GM18499 (cell line): ENCODE results near the gene MNX1.

ENCODE experiments used
- ATAC-seq: cut with Tn5 transposase; IDR thresholded peaks from one replicate; pipeline ENCODE4 v1.9.1; 2021; ENCODE audit warnings: moderate number of reproducible peaks; ENCODE audit not compliant: insufficient read depth, unreplicated experiment

Gene MNX1

DNA sequence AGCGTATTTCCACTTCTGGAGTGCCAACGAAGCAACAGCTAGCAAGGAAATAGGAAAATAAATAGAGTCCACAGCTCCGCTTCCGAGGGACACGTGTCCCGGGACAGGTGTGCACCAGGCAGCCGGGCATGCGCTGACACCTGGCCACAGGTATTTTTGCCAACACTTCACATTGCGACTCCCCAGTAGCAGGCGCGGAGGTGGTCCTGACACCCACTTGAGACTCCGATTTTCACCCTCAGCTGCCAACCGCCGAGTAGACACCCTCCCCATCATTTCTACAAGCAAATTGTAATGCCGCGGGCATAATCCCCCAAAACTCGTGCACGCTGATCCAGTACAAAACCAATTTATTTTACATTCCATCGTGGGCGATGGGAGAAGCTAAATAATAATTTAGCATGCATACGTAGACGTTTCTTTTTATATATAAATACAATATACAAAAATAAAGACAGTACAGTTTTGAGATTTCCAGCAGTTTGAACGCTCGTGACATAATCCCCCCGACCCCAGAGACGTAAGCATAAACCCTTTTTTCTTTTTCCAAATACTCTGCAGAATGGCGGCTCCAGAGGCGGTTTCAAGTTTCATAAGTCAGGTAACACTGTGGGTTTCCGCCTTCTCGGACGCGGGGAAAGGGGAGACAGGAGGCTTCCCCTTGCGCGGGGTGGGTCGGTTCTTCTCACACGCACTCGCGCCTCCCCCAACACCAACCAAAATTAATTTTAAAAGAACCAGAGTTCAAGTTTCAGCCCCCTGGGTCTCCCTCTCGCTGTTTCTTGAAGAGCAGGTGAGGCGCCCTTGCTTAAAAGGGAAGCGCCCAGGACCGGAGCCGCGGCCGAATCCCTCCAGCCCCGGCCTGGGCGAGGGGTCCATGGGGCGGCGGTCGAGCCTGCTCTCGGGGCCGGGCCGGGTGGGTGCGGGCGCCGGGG is 5.7 kb downstream of the MNX1 start:
- ATAC-seq = no peak

DNA sequence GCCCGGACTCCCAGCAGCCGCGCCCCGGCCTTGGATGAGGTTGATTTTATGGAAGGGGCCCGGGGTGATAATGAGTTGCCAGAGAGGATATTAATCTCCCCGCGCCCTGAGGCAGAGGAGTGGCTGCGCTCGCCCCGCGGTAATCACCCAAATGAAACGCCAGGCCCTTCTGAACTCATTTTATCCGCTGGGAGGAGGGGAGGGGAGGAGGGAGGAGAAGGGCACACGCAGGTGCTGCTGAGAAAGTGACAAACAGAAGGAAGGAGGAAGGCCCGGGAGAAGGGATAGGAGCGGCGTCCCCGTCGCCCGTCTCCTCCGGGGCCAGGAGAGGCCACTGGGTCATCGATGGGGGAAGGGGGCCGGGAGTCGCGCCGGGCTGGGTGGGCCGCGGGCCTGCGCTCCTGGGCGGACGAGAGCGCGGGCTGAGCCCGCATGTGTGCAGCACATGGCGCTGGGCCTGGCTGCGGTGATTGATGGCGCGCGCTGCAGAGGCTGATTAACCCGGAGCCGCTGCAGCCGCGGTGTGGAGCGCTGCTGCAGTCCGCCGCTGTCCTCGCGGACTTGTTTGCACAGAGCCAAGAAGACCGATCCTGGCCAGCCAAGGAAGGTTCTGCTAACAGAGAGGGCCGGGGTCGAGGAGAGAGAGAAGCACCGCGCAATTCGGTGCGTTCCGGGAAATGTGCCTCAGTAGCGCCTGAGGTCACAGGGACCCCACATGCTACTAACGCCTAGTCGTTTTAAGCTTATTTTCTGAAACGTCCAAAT is 6.5 kb downstream of the MNX1 start:
- ATAC-seq = no peak

DNA sequence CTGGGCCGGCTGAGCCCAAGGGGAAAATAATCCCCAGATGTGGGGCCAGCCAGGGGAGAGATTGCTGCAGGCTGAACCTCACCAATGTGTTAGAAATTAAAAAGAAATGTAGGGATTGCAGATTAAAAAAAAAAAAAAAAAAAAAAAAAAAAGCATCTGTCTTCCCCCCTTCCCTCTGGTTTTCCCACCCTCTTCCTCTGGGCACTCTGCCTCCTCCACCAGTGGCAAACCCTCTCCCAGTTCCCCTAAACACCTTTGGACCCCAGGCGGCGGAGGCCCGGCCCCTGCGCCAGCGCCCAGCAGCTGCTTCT is 7.1 kb downstream of the MNX1 start:
- no peak for ATAC-seq

DNA sequence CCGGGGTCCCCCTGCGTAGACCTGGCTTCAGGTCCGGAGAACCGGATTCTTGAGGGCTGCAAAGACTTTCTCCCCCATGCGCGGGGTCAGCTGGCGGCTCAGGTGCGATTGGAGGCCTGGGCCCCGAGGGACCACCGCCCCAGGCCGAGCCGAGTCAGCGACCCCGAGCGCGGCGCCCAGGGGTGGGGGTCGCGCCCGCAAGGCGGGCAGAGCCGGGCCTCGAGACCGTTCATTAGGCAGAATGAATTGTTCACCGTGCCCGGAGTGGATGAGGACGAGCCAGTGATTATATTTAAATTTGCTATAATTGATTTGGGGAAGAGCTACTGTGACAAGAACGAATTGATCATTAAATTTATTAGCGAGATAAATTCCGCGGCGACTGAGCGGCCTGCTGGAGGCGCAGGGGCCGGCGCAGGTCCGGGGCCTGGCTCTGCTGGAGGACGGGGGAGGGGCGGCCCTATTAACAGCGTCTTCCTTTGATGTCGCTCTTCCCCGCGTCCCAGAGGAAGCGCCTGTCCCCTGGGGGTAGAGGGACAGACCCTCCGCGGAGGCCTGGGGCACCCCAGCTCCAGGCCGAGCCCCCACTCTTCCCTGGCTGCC is 7.5 kb downstream of the MNX1 start:
- ATAC-seq = no peak

DNA sequence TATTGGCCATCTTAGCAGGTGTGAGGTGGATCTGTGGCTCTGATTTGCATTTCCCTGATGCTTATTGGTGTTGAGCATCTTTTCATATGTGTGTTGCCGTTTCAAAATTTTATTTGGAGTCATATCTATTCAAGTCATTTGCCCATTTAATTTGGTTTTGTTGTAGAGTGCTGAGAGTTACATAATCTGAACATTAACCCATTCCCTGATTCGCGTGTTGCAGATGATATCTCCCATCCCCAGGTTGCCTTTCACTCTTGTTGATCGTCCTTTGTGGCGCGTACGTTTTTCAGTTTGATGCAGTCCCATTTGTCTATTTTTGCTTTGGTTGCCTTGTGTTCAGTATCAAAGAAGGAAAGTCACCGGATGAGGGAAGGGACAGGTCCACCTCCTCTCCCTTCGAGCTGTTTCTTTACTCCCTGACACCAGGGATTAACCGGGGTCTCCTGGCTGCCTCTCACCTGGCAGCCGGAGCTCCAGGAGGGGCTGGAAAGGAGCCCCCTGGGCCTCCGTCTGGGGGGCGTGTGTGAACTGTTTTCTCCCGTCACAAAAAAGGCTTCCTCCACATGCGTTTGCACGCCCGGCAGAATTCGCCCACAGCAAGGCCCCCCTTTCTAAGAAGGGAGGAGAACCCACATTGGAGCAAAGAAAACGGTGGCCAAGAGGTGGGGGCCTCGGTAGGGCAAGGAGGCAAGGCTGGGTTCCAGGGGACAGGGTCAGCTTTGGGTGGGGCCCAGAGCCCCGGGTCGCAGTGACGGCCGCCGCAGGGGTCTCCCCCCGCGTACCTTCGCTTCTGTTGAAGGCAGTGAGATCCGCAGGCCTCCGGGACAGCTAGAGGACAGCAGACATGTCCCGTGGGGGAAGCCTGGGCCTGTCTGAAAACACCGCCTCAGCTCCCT is 8.3 kb downstream of the MNX1 start:
- ATAC-seq = no peak

DNA sequence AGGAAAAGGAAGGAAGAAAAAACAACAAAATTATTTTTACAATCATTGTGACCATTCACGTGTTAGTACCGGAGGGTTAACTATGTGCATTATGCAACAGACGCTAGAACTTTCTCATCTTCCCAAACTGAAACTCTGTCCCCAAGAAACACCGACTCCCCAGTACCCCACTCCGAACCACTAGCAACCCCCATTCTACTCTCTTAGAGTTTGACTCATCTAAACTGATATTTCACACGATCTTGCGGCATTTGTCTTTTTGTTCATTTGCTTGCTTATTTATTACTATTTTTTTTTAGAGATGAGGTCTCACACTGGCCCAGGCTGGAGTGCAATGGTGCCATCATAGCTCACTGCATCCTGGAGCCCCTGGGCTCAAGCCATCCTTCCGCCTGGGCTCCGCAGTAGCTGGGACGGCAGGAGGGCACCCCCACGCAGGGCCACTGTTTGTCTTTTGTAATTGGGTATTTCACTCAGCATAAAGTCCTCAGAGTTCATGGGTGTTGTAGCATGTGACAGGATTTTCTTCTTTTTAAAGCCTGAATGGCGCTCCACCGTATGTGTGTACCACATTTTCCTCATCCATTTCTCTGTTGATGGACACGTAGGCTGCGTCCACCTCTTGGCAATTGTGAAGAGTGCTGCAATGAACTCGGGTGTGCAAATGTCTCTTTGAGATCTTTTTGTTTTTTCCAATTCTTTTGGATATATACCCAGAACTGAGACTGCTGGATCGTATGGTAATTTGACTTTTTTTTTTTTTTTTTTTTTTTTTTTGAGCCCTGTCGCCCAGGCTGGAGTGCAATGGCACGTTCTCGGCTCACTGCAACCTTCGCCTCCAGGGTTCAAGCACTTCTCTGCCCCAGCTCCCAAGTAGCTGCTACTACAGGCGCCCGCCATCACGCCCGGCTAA is 9.5 kb downstream of the MNX1 start:
- no peak for ATAC-seq

DNA sequence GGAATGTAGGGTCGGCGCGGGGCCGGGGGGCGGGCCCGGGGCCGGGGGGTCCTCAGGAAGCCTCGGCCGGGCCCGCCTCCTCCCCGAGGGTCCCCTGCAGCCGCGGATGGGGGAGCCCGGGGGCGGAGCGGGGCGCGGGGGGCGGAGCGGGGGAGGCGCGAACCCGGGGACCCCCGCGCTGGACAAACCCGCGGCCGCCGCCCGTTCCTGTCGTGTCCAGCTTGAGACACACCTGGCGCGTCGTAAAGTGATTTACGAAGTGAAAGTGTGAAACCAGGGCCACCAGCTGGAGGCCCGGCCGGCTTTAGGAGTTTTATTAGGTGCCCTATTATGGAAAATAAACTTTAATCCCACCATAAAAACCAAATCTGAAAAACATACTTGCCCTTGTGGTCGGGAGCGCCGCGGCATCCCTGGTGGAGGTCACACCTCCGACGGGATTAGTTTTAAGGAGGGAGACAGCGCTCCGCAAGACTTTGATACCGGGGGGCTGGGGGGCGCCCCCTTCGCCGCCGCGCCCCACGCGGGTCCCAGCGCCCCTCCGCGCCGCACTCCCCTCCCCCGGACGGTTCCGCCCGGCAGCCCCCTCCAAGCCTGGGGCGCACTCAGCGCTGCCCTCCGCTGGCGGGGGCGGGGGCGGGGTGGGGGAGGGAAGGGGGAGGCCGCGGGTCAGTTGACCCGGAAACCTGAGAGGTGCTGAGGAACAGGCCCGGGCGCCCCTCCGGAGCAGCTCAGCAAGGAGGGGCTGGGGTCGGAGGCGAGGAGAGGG is 10.3 kb downstream of the MNX1 start:
- ATAC-seq = no peak

DNA sequence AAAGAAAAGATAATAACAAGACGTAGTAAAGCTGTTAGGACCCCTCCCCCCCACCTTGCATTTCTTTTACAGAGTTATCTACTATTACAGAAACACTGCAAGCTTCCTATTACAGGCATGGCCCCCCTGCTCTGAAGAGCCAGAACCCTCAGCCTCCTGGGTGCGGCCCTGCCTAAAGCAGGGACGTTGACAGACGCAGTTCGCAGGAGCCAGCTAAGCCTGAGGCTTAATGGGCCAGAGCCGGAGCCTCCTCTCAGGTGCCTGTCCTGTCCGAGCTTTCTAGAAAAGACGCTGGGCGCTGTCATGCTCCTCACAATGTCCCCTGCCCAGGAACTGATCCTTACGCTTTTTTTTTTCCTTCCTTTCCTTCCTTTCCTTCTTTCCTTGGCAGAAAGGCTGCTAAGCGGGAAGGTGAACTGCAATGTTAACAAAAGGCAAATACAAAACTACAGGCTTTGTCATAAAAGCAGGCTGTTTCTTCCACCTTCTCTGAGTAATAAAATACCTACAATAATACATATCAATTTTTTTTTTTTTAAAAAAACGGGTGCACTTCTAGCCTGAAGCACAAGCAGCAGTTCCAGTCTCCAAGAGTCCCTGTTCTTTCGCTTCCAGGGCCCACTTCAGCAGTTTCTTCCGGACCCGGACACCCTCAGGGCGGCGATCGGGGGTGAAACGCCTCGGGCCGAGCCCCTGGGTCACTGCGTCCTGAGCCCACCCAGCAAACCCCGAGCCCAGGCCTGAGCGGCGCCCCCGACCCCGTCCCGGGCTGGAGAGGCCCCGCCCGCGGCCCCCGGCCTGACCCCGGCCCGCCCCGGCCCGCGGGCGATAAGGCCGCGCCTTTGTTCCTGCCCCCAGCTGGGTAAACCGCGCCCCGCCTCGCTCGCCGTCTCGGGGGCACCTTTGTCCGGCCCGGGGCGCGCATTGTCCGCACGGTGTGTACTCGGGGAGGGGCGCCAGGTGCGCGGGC is 11.2 kb downstream of the MNX1 start:
- ATAC-seq = no peak

DNA sequence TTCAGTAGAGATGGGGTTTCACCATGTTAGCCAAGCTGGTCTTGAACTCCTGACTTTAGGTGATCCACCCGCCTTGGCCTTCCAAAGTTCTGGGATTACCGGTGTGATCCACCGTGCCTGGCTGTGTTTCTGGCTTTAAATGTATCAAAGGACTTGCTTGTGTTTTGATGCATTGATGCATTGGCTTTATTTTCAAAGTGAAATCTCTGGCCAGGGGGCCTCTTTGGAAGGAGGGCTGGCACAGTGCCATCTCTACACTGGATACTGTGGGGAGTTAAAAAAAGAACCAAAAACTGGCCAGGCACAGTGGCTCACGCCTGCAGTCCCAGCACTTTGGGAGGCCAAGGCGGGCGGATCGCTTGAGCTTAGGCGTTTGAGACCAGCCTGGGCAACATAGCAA is 16.0 kb downstream of the MNX1 start:
- no peak for ATAC-seq

DNA sequence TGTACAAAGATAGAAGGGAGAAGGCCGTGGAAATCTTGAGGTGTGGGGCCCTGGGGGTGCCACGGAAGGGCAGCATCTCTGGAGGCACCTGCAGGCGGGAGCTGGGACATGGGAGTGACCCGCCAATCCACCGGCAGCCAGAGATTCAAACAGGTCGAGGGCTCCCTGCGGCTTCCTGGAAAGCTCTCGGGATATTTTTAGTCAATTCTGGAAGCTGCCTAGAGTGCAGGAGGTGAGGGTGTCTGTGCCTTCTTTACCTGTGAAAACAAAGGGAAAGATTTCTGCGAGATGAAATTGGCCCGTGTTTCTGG is 16.6 kb downstream of the MNX1 start:
- ATAC-seq = no peak

DNA sequence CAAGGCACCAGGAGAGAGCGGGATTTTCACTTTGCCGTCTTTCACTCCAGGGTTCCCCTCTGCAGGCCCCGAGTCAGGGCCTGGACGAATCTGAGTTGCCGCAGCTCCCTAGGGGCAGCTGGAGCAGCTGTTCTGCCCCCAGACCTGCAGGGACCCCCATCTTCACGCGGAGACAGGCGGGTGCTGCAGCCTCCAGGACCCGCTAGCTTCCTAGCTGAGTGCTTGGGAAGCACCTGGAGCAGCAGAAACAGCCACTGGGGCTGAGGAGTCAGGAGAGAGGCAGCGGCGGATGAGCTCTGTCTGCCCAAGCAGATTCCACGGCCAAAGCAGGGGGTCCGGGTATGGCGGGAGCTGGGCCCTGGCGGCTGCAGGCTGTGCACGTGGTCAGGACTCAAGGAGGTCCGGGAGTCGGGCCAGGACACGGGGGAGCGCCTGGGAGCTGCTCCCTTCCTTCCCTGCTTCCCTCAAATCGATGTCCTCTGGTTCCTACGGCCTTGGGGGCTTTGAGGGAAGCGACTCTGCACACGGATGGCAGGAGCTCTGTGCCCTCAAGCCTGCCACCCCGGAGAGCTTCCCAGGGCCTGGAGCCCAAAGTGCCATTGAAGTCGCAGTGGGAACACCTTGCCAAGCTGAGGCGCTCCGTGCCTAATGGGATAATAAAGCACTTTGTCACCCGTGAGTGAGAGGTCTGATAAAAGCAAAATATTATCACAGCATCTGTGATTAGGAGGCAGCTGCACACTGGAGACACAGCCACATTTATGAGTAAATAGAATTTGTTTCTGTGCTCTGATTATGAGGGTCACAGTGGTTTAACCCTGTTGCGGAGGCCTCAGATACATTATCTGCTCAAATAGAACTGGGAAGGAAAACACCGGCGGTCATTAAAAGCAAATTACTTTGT is 17.2 kb downstream of the MNX1 start:
- no peak for ATAC-seq

DNA sequence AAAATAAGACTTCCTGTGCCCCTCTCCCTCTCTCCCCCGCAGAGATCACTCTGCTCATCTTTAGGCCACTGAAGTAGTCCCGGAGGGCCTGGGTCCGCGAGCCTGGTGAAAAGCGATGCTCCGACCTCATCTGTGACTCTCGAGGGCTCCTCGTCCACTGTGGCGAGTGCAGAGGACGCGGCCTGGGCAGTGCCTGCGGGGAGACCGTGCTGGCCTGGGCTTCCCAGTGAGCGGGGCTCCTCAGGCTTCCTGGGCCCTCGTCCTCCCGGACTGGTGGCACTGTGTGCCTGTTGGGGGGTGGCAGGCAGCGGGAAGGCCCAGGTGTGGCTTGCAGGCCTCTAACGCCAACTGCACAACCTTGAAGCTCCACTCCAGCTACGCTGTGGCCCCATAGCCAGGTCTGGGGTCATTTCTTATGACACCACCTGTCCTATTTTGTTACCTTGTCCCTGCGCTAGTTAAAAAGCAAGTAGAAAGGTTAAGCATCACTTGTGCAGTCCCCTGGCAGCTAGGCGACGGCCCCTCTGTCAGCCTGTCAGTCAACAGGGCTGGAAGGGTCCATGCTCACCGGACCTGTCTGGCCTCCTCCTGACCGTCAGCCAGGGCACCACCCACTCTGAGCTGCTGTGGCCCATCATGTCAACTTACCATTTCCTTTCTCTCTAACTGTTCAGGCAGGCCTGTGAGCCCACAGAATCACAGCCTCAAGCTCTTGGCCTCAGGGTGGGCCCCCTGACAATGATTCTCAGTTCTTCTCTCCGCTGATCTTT is 20.5 kb downstream of the MNX1 start:
- ATAC-seq = no peak

DNA sequence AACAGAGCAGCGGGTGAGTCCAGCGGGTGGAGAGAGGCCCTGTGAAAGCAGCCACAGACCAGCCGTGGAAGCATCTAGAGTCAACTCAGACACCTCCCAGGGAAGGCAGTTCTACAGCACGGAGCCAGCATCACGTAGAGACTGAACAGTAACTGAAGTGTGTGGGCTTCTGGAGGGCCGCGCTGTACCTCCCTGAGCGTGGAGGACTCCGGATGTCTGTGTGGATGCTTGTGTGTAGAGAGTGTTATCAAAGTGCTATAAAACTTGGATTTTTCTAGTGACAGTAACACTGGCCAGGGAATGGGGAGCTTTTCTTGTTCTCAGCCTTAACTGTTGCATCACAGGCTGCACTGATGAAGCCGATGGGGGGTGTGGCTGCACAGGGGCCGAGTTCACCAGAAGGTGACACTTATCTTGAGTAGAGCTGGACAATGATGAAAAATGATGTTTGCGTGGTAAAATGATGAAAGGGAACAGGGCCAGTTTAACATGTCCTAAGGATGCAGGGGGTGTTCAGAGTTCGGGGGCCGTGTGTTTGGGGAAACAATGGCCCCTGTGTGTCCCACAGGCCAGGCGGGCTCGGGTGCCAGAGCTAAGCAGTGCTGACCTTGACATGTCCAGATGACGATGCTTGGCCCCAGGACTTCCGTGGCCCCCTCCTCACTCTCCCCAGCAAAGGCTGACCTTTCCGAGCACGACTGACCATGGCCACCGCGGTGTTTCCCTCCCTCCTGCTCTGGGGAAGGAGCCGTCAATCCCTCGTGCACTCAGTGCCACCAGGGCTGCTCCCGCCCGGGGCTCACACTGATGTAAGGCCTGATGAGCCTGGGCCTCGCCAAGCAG is 21.9 kb downstream of the MNX1 start:
- no peak for ATAC-seq

DNA sequence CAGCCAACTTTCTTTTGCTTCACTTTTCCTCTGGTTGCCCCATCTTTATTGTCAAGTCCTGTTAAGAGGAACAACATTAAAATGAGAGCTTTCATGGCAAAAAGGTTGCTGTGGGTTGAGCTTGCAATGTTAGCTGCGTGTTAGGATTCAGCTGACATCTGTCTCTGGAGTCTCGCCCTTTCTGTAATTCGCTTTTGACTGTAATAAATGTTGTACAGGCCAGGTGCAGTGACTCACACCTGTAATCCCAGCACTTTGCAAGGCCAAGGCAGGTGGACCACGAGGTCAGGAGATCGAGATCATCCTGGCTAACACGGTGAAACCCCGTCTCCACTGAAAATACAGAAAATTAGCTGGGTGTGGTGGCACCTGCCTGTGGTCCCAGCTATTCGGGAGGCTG is 24.1 kb downstream of the MNX1 start:
- no peak for ATAC-seq
